ENCODE measurements around the gene ELL. TPM values are rescaled to one million over a fixed set of nuclear protein-coding genes. Genes with fewer than 3 reads are reported as not detected.

ELL gene
- total and polyA plus RNA-seq, 8 donors: 4.1 to 88.7 (median 11.2) TPM

DNA sequence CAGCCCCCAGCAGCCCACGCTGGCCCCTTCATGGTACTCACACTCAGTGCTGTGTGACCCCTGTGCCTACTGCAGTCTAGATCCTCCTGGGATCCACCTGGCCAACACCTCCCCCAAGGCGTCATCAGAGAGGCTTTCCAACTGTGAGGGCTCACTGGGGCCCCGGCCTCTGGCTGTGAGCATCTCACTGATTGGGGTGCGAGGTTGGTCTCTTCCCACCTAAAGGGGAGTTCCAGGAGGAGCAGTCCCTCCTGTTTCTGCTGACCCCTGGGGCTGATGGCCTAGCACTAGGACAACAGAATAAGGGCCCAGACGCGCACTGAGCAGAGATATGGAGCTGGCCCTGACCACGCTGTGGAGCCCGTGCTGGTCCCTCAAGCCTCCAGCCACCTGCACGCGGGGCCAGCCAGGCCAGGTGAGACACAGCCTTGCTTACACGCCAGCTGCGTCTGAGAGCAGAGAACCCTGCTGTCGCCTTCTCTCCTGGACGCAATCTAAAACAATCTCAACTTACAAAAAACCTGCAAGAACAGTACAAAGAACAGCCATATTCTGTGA lies 32.2 kb downstream of the ELL start:
- no peak overlapping the region for H3K4me3 ChIP-seq
- peak overlapping the region in 2 of 5 donors; percentile 8 to 46 for H3K27ac ChIP-seq
- H3K9me3 ChIP-seq: no peaks in the 10 kb centered on the region
- intact Hi-C loops (cut with DNase I; ENCODE audit: low total_unique reads): no loop called here
- DNase-seq: no peak
- no peaks in the 10 kb centered on the region for H3K27me3 ChIP-seq
- TF ChIP-seq POLR2A (IDR thresholded peaks at IDR 0.05): no peak
- TF ChIP-seq, protein P1, sequence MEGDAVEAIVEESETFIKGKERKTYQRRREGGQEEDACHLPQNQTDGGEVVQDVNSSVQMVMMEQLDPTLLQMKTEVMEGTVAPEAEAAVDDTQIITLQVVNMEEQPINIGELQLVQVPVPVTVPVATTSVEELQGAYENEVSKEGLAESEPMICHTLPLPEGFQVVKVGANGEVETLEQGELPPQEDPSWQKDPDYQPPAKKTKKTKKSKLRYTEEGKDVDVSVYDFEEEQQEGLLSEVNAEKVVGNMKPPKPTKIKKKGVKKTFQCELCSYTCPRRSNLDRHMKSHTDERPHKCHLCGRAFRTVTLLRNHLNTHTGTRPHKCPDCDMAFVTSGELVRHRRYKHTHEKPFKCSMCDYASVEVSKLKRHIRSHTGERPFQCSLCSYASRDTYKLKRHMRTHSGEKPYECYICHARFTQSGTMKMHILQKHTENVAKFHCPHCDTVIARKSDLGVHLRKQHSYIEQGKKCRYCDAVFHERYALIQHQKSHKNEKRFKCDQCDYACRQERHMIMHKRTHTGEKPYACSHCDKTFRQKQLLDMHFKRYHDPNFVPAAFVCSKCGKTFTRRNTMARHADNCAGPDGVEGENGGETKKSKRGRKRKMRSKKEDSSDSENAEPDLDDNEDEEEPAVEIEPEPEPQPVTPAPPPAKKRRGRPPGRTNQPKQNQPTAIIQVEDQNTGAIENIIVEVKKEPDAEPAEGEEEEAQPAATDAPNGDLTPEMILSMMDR (IDR thresholded peaks at IDR 0.05): no peak
- TF ChIP-seq EP300 (IDR thresholded peaks at IDR 0.05): no peak
- TF ChIP-seq POLR2AphosphoS5 (IDR thresholded peaks at IDR 0.05): no peak
- WGBS, 5 donors: 81 to 90% (median 89%) methylated on average over 12 to 14 of the region's 14 CpGs
- peaks cover 62 to 89% (median 82%) of the 10 kb centered on the region in 4 donors for H3K4me1 ChIP-seq
- no peaks in the 10 kb centered on the region for H3K36me3 ChIP-seq

DNA sequence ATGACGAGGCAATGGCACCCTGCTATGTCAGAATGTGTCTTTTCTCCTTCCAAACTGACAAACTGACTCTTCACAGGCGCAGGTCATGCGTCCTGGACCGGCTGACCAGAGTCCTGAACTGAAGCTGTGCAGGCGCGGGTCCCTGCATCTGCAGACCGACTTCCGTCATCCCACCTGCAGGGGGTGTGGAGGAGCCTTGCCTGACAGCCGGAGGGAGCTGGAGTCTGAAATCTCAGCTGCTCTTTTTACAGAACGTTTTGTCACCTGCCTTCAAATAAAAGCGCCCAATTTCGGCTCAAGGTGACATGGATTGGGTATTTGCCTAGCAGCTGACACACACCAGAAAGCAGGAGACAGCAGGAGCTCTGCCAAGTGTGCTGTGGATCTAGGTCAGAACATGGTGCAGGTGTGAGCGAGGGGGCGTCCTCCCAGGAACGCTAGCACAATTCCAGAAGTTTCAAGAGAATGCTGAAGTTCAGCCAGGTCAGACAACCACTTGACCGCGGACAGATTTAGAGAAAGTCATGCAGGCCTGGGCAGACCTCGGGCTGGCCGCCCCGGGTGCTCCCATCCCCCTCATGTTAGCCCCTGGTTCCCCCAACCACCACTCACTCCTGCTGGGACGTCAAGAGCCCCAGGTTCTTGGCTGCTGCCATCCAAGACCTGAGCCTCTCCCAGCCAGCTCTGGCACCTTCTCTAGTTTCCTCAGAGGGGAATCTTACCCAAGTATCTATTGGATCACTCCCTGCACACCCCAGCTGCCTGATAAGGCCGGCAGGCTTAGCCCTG lies 32.8 kb downstream of the ELL start:
- TF ChIP-seq EP300 (IDR thresholded peaks at IDR 0.05) (no peak), POLR2AphosphoS5 (IDR thresholded peaks at IDR 0.05) (no peak), POLR2A (IDR thresholded peaks at IDR 0.05) (no peak)
- TF ChIP-seq, protein P1 (IDR thresholded peaks at IDR 0.05): peak in 4 of 7 experiments; percentile 5 to 52 (median 28)
- no peaks in the 10 kb centered on the region for H3K27me3 ChIP-seq
- 34 to 56% (median 43%) methylated on average over 18 to 22 of the region's 22 CpGs for WGBS, 5 donors
- DNase-seq: peak; percentile 63 to 76
- intact Hi-C loops (cut with DNase I; ENCODE audit: low total_unique reads): no loop called here
- H3K4me3 ChIP-seq: no peak overlapping the region
- no peaks in the 10 kb centered on the region for H3K9me3 ChIP-seq
- no peaks in the 10 kb centered on the region for H3K36me3 ChIP-seq
- peak overlapping the region in 2 of 5 donors; percentile 8 to 46 for H3K27ac ChIP-seq
- H3K4me1 ChIP-seq: peaks cover 56 to 89% (median 76%) of the 10 kb centered on the region in 4 donors

DNA sequence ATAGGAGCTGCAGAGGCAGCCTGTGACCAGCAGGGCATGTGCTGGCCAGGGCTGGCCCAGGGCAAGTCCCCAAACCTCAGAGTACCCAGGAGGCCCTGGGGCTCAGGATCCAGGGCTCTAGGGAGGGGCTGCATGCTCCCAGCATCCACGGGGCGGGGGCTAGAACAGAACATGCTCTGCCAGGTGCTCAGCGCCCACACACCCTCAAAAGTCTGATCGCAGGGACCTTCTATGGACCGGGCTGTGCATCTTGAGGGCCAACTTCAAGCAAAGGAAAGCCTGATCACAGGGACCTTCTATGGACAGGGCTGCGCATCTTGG lies 33.5 kb downstream of the ELL start:
- intact Hi-C loops (cut with DNase I; ENCODE audit: low total_unique reads): no loop called here
- peak overlapping the region in 1 of 5 donors; percentile 46 for H3K27ac ChIP-seq
- 20 to 92% (median 81%) methylated on average over 1 to 6 of the region's 6 CpGs for WGBS, 5 donors
- no peak for DNase-seq
- no peak for TF ChIP-seq POLR2AphosphoS5 (IDR thresholded peaks at IDR 0.05)
- TF ChIP-seq POLR2A (IDR thresholded peaks at IDR 0.05): no peak
- TF ChIP-seq, protein P1 (IDR thresholded peaks at IDR 0.05): peak in 3 of 7 experiments; percentile 9 to 34 (median 33)
- TF ChIP-seq EP300 (IDR thresholded peaks at IDR 0.05): no peak
- H3K27me3 ChIP-seq: no peaks in the 10 kb centered on the region
- no peaks in the 10 kb centered on the region for H3K9me3 ChIP-seq
- H3K4me1 ChIP-seq: peaks cover 49 to 89% (median 71%) of the 10 kb centered on the region in 4 donors
- H3K36me3 ChIP-seq: no peaks in the 10 kb centered on the region
- H3K4me3 ChIP-seq: no peak overlapping the region

DNA sequence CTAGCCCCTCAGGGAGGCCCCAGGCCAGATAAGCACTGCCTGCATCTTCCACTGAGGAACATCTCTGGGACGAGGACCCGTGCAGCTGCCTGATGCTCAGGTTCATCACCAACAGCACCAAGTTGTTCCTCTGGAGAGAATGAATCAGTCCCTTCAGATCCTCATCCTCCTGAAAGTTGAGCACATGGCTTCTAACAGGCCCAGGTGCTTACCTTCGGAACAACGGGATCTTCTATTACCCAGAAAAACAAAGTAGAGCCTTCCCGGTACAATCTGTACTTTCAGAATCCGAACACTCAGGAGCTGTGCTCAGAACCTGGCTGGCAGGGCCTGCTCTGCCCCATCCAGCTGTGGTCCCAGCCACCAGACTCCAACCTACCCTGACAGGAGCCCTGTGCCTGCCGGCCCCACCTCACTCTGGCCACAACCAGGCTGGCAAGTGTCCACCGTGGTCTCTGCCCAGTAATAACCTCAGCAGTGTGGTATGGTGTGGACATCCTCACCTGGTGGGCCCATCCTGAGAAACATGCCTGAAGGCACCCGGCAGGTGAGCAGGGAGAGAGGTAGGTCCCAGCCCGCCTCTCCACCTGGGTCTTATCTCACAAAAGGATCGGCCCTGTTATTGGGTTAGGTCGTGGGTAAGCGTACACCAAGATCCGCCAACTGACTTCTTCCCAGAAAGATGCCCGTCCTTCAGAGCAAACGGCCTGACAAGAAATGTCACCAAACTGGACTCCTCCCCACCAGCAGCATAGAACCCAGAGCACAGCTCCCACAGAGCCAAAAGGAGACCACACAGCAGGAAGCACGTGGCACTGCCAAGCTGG lies 34.1 kb downstream of the ELL start:
- no peak overlapping the region for H3K4me3 ChIP-seq
- intact Hi-C loops (cut with DNase I; ENCODE audit: low total_unique reads): no loop called here
- no peaks in the 10 kb centered on the region for H3K27me3 ChIP-seq
- no peaks in the 10 kb centered on the region for H3K36me3 ChIP-seq
- H3K27ac ChIP-seq: peak overlapping the region in 2 of 5 donors; percentile 46 to 76
- no peaks in the 10 kb centered on the region for H3K9me3 ChIP-seq
- peaks cover 43 to 89% (median 71%) of the 10 kb centered on the region in 4 donors for H3K4me1 ChIP-seq
- 57 to 73% (median 61%) methylated on average over 17 of the region's 17 CpGs for WGBS, 5 donors
- no peak for TF ChIP-seq POLR2A (IDR thresholded peaks at IDR 0.05)
- TF ChIP-seq POLR2AphosphoS5 (IDR thresholded peaks at IDR 0.05): no peak
- TF ChIP-seq, protein P1 (IDR thresholded peaks at IDR 0.05): peak in 2 of 7 experiments; percentile 18 to 29
- TF ChIP-seq EP300 (IDR thresholded peaks at IDR 0.05): no peak
- no peak for DNase-seq
